Trophoblast cell (in vitro differentiated cells and primary cell): ENCODE results near the gene PTPRO.

ENCODE experiments used
- DNase-seq, 2 donors: peaks; one replicate each; pipeline ENCODE4 v3.0.0-alpha.2; 2016
- H2AFZ ChIP-seq: 2 replicates; pipeline ENCODE4 v1.6.1; 2013; ENCODE audit warnings: low read length, moderate library complexity, mild to moderate bottlenecking; ENCODE audit not compliant: insufficient read depth, poor library complexity
- H2AK5ac ChIP-seq: 2 replicates; pipeline ENCODE4 v1.6.1; 2013; ENCODE audit warnings: mild to moderate bottlenecking, low read length
- H2BK120ac ChIP-seq: 2 replicates; pipeline ENCODE4 v1.6.1; 2013; ENCODE audit warnings: low read length, mild to moderate bottlenecking, moderate library complexity; ENCODE audit not compliant: insufficient read depth, poor library complexity
- H2BK12ac ChIP-seq: 2 replicates; pipeline ENCODE4 v1.6.1; 2013; ENCODE audit warnings: mild to moderate bottlenecking, low read length, moderate library complexity
- H2BK5ac ChIP-seq: 2 replicates; pipeline ENCODE4 v1.6.1; 2013; ENCODE audit warnings: low read length, low read depth, moderate library complexity, mild to moderate bottlenecking; ENCODE audit not compliant: poor library complexity
- H3K14ac ChIP-seq: 2 replicates; pipeline ENCODE4 v1.6.1; 2013; ENCODE audit warnings: mild to moderate bottlenecking, low read length
- H3K18ac ChIP-seq: 2 replicates; pipeline ENCODE4 v1.6.1; 2013; ENCODE audit warnings: mild to moderate bottlenecking, low read length
- H3K23ac ChIP-seq: 2 replicates; pipeline ENCODE4 v1.6.1; 2013; ENCODE audit warnings: low read length
- H3K27ac ChIP-seq: 2 replicates; pipeline ENCODE4 v1.5.1; 2013; ENCODE audit warnings: low read depth, mild to moderate bottlenecking, inconsistent platforms, low read length, moderate library complexity
- H3K27me3 ChIP-seq: 2 replicates; pipeline ENCODE4 v1.6.1; 2013; ENCODE audit warnings: inconsistent platforms, mild to moderate bottlenecking, low read length, moderate library complexity; ENCODE audit not compliant: insufficient read depth
- H3K36me3 ChIP-seq, 2 experiments: 1 replicate in 1 of 2; 2 replicates in 1 of 2; pipeline ENCODE4 v1.6.1; 2013; ENCODE audit warnings: low read length in 2 of 2, mild to moderate bottlenecking in 2 of 2, moderate library complexity in 1 of 2; ENCODE audit not compliant: insufficient read depth in 2 of 2, control insufficient read depth in 1 of 2
- H3K4ac ChIP-seq: 2 replicates; pipeline ENCODE4 v1.6.1; 2013; ENCODE audit warnings: low read depth, mild to moderate bottlenecking, low read length, moderate library complexity
- H3K4me1 ChIP-seq, 2 experiments: 1 replicate in 1 of 2; 2 replicates in 1 of 2; pipeline ENCODE4 v1.6.1; 2013; ENCODE audit warnings: low read length in 2 of 2, mild to moderate bottlenecking in 2 of 2, moderate library complexity in 1 of 2; ENCODE audit not compliant: insufficient read depth in 2 of 2, control insufficient read depth in 1 of 2
- H3K4me2 ChIP-seq: 2 replicates; pipeline ENCODE4 v1.6.1; 2013; ENCODE audit warnings: inconsistent platforms, mild to moderate bottlenecking, low read length, moderate library complexity
- H3K4me3 ChIP-seq: 2 replicates; pipeline ENCODE4 v1.5.1; 2013; ENCODE audit warnings: mild to moderate bottlenecking, low read depth, low read length, inconsistent platforms
- H3K79me1 ChIP-seq: one replicate; pipeline ENCODE4 v1.6.1; 2013; ENCODE audit warnings: low read length
- H3K79me2 ChIP-seq: 2 replicates; pipeline ENCODE4 v1.6.1; 2013; ENCODE audit warnings: low read length, mild to moderate bottlenecking; ENCODE audit not compliant: control insufficient read depth, insufficient read depth, poor library complexity
- H3K9ac ChIP-seq: 2 replicates; pipeline ENCODE4 v1.6.1; 2013; ENCODE audit warnings: mild to moderate bottlenecking, low read length
- H3K9me3 ChIP-seq: 2 replicates; pipeline ENCODE4 v1.6.1; 2013; ENCODE audit warnings: low read depth, mild to moderate bottlenecking, control low read depth, inconsistent platforms, low read length; ENCODE audit not compliant: insufficient read depth
- H4K12ac ChIP-seq: 2 replicates; pipeline ENCODE4 v1.6.1; 2013; ENCODE audit warnings: low read depth, mild to moderate bottlenecking, low read length, moderate library complexity
- H4K8ac ChIP-seq: 2 replicates; pipeline ENCODE4 v1.6.1; 2013; ENCODE audit warnings: low read depth, mild to moderate bottlenecking, low read length, moderate library complexity
- H4K91ac ChIP-seq: one replicate; pipeline ENCODE4 v1.6.1; 2013; ENCODE audit warnings: low read depth, mild to moderate bottlenecking, low read length, moderate library complexity
- WGBS: extraction: QIAGEN DNeasy Blood & Tissue Kit; methylation state at CpG from one replicate; pipeline ENCODE4 v1.1.7; 2013; ENCODE audit warnings: missing lambda C conversion rate; ENCODE audit not compliant: insufficient read length, insufficient coverage; ENCODE audit errors: extremely low coverage; 5-methylcytosine and 5-hydroxymethylcytosine counted together

The PTPRO gene

GRCh38 chr12:15605881-15606590 is 283.7 kb downstream of the PTPRO start:
- H2BK12ac ChIP-seq, result no peak overlapping the region
- H3K36me3 ChIP-seq, result no peaks in the 10 kb centered on the region
- H3K9me3 ChIP-seq, result no peaks in the 10 kb centered on the region
- no peaks in the 10 kb centered on the region for H3K4me1 ChIP-seq
- H2BK5ac ChIP-seq, result no peak overlapping the region
- no peak overlapping the region for H3K18ac ChIP-seq
- no CpG with 5 or more reads among the region's 10 CpGs for WGBS
- no peak overlapping the region for H3K4me3 ChIP-seq
- H3K14ac ChIP-seq, result no peak overlapping the region
- H3K79me1 ChIP-seq, result no peaks in the 10 kb centered on the region
- no peak overlapping the region for H3K23ac ChIP-seq
- no peak overlapping the region for H4K91ac ChIP-seq
- H3K27ac ChIP-seq, result no peak overlapping the region
- no peak overlapping the region for H3K4ac ChIP-seq
- H3K9ac ChIP-seq, result no peak overlapping the region
- no peak overlapping the region for H4K12ac ChIP-seq
- no peak overlapping the region for H3K4me2 ChIP-seq
- DNase-seq, result no peak
- no peaks in the 10 kb centered on the region for H3K79me2 ChIP-seq
- no peaks in the 10 kb centered on the region for H3K27me3 ChIP-seq
- no peak overlapping the region for H2AFZ ChIP-seq
- H2BK120ac ChIP-seq, result no peak overlapping the region
- no peak overlapping the region for H2AK5ac ChIP-seq
- H4K8ac ChIP-seq, result no peak overlapping the region

- Histone ChIP-seq H3K4me3 (no peak overlapping the region), H4K8ac (no peak overlapping the region), H3K14ac (no peak overlapping the region), H2BK5ac (no peak overlapping the region), H2BK120ac (no peak overlapping the region), H3K9me3 (no peaks in the 10 kb centered on the region), H2AK5ac (no peak overlapping the region), H3K18ac (no peak overlapping the region), H3K4me1 (no peaks in the 10 kb centered on the region), H3K79me2 (no peaks in the 10 kb centered on the region), H2AFZ (no peak overlapping the region), H3K4ac (no peak overlapping the region), H3K4me2 (no peak overlapping the region), H3K27me3 (no peaks in the 10 kb centered on the region), H3K23ac (no peak overlapping the region), H2BK12ac (no peak overlapping the region), H4K91ac (no peak overlapping the region), H3K36me3 (no peaks in the 10 kb centered on the region), H3K79me1 (no peaks in the 10 kb centered on the region), H3K27ac (no peak overlapping the region), H3K9ac (no peak overlapping the region), H4K12ac (no peak overlapping the region)
- DNase-seq, result no peak
- WGBS, result no CpG with 5 or more reads among the region's 1 CpG
These were observed 286.1 kb downstream of the PTPRO start for GRCh38 chr12:15608406-15608805.

DNA sequence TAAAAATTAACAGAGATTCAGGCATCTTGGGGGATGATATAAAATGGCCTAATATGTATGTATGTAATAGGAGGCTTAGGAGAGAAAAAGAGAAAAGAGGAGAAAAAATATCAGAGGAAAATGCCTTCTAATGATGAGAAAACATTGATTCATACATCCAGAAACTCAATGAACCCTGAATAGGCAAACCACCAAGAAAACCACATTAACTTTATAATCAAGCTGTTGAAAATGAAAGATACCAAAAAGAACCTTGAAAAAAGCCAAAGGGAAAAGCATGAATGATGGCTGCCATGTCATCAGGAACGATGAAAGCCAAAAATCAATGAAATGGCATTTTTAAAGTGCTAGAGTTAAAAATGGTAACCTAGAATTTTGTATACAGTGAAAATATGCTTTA is 286.6 kb downstream of the PTPRO start:
- H4K91ac ChIP-seq, result no peak overlapping the region
- H2AFZ ChIP-seq, result no peak overlapping the region
- no peaks in the 10 kb centered on the region for H3K79me1 ChIP-seq
- H3K27me3 ChIP-seq, result no peaks in the 10 kb centered on the region
- H3K23ac ChIP-seq, result no peak overlapping the region
- H3K4me1 ChIP-seq, result no peaks in the 10 kb centered on the region
- no peak overlapping the region for H2AK5ac ChIP-seq
- H3K79me2 ChIP-seq, result no peaks in the 10 kb centered on the region
- H3K4me2 ChIP-seq, result no peak overlapping the region
- no peak overlapping the region for H2BK5ac ChIP-seq
- no peak overlapping the region for H3K14ac ChIP-seq
- H4K8ac ChIP-seq, result no peak overlapping the region
- H3K9ac ChIP-seq, result no peak overlapping the region
- H3K4ac ChIP-seq, result no peak overlapping the region
- H3K27ac ChIP-seq, result no peak overlapping the region
- H2BK120ac ChIP-seq, result no peak overlapping the region
- no peak overlapping the region for H3K18ac ChIP-seq
- no peak for DNase-seq
- no peaks in the 10 kb centered on the region for H3K9me3 ChIP-seq
- H2BK12ac ChIP-seq, result no peak overlapping the region
- H3K36me3 ChIP-seq, result no peaks in the 10 kb centered on the region
- WGBS, result no CpG with 5 or more reads among the region's 1 CpG
- H4K12ac ChIP-seq, result no peak overlapping the region
- no peak overlapping the region for H3K4me3 ChIP-seq

GRCh38 chr12:15613981-15614380 is 291.7 kb downstream of the PTPRO start:
- H3K27ac ChIP-seq, result no peak overlapping the region
- no peak overlapping the region for H3K23ac ChIP-seq
- H2BK12ac ChIP-seq, result no peak overlapping the region
- H3K9me3 ChIP-seq, result peaks cover 2% of the 10 kb centered on the region
- no peaks in the 10 kb centered on the region for H3K4me1 ChIP-seq
- no peaks in the 10 kb centered on the region for H3K79me1 ChIP-seq
- H3K79me2 ChIP-seq, result no peaks in the 10 kb centered on the region
- H3K14ac ChIP-seq, result no peak overlapping the region
- H3K4me2 ChIP-seq, result no peak overlapping the region
- H4K12ac ChIP-seq, result no peak overlapping the region
- no peak overlapping the region for H2AFZ ChIP-seq
- H3K4ac ChIP-seq, result no peak overlapping the region
- no peaks in the 10 kb centered on the region for H3K36me3 ChIP-seq
- DNase-seq, result no peak
- H3K27me3 ChIP-seq, result no peaks in the 10 kb centered on the region
- no peak overlapping the region for H2BK120ac ChIP-seq
- H4K91ac ChIP-seq, result no peak overlapping the region
- H3K9ac ChIP-seq, result no peak overlapping the region
- no peak overlapping the region for H2AK5ac ChIP-seq
- no peak overlapping the region for H3K4me3 ChIP-seq
- H2BK5ac ChIP-seq, result no peak overlapping the region
- no peak overlapping the region for H4K8ac ChIP-seq
- no peak overlapping the region for H3K18ac ChIP-seq
- WGBS, result no CpG with 5 or more reads among the region's 1 CpG
